Testis (tissue), 2 donors: ENCODE data around the gene C2orf42.

ENCODE experiments used
- CTCF ChIP-seq, 3 experiments: fragments of 450-650 bp in 2 of 3; fragments of 200-600 bp in 1 of 3; sonication (generic) in 1 of 3; IDR thresholded peaks; one replicate each; pipeline ENCODE4 v1.5.1; 2016 to 2019; ENCODE audit warnings: antibody characterized with exemption in 3 of 3, mild to moderate bottlenecking in 2 of 3, moderate library complexity in 1 of 3
- POLR2A ChIP-seq: fragments of 450-650 bp; IDR thresholded peaks from one replicate; pipeline ENCODE4 v1.6.1; 2017; ENCODE audit warnings: antibody characterized with exemption, mild to moderate bottlenecking, moderate library complexity

- TF ChIP-seq CTCF (IDR thresholded peaks at IDR 0.05) (no peak), POLR2A (no peak)
These were observed 23.5 kb upstream of the C2orf42 start for GRCh38 chr2:70214365-70214764.
